WTC11 (cell line): ENCODE data around the gene LARP1B. TPM values are rescaled to one million over a fixed set of nuclear protein-coding genes. Genes with fewer than 3 reads are reported as not detected.

Experiments
- CREM ChIP-seq: sonication (generic); formaldehyde crosslinking; IDR thresholded peaks from 2 replicates; pipeline ENCODE4 v1.8.1; 2022; ENCODE audit warnings: mild to moderate bottlenecking, missing genetic modification reagents, moderate library complexity
- HMGA2 ChIP-seq: fragments of 250-450 bp; sonication (Bioruptor Pico); IDR thresholded peaks from 2 replicates; pipeline ENCODE4 v1.4.0; 2021; ENCODE audit warnings: mild to moderate bottlenecking, moderate library complexity
- MYBL2 ChIP-seq: sonication (generic); formaldehyde crosslinking; IDR thresholded peaks from 2 replicates; pipeline ENCODE4 v1.8.1; 2023; ENCODE audit warnings: mild to moderate bottlenecking, moderate library complexity, missing genetic modification reagents
- NFATC4 ChIP-seq: fragments of 250-450 bp; sonication (Bioruptor Pico); IDR thresholded peaks from 2 replicates; pipeline ENCODE4 v1.9.0; 2021; ENCODE audit warnings: mild to moderate bottlenecking
- NR2C2 ChIP-seq: sonication (generic); formaldehyde crosslinking; IDR thresholded peaks from 2 replicates; pipeline ENCODE4 v1.8.0; 2022; ENCODE audit warnings: mild to moderate bottlenecking, missing genetic modification reagents
- RELA ChIP-seq: sonication (generic); formaldehyde crosslinking; IDR thresholded peaks from 2 replicates; pipeline ENCODE4 v1.8.1; 2022; ENCODE audit warnings: missing genetic modification reagents, mild to moderate bottlenecking, borderline replicate concordance
- SOX15 ChIP-seq: fragments of 250-450 bp; sonication (Bioruptor Pico); IDR thresholded peaks from 2 replicates; pipeline ENCODE4 v1.9.0; 2021; ENCODE audit warnings: mild to moderate bottlenecking
- TEAD1 ChIP-seq: sonication (generic); formaldehyde crosslinking; IDR thresholded peaks from 2 replicates; pipeline ENCODE4 v1.8.0; 2022; ENCODE audit warnings: mild to moderate bottlenecking, missing genetic modification reagents
- ZNF416 ChIP-seq: fragments of 250-450 bp; sonication (Bioruptor Pico); IDR thresholded peaks from 2 replicates; pipeline ENCODE4 v1.9.0; 2021; ENCODE audit warnings: mild to moderate bottlenecking, inconsistent platforms
- ZNF423 ChIP-seq: fragments of 250-450 bp; sonication (Bioruptor Pico); IDR thresholded peaks from 2 replicates; pipeline ENCODE4 v2.1.2; 2022; ENCODE audit warnings: mild to moderate bottlenecking, moderate library complexity
- total RNA-seq: library from RNA; stranded (reverse); gene quantifications from 3 replicates; pipeline ENCODE4 v1.2.3, GENCODE V29; 2021
- TF ChIP-seq, protein P1 (sequence below): sonication (generic); formaldehyde crosslinking; IDR thresholded peaks from 2 replicates; pipeline ENCODE4 v1.8.1; 2023; ENCODE audit warnings: mild to moderate bottlenecking, moderate library complexity, missing genetic modification reagents
- TF ChIP-seq, protein P2 (sequence below): sonication (generic); formaldehyde crosslinking; IDR thresholded peaks from 2 replicates; pipeline ENCODE4 v1.8.0; 2023; ENCODE audit warnings: missing genetic modification reagents
- TF ChIP-seq, protein P3 (sequence below): sonication (generic); formaldehyde crosslinking; IDR thresholded peaks from 2 replicates; pipeline ENCODE4 v1.8.0; 2022; ENCODE audit warnings: mild to moderate bottlenecking, missing genetic modification reagents
- TF ChIP-seq, protein P4 (sequence below): sonication (generic); formaldehyde crosslinking; IDR thresholded peaks from 2 replicates; pipeline ENCODE4 v1.8.0; 2022; ENCODE audit warnings: mild to moderate bottlenecking, missing genetic modification reagents
- TF ChIP-seq, protein P5 (sequence below): sonication (generic); formaldehyde crosslinking; IDR thresholded peaks from 2 replicates; pipeline ENCODE4 v1.8.1; 2023; ENCODE audit warnings: mild to moderate bottlenecking, missing genetic modification reagents, moderate library complexity
- TF ChIP-seq, protein P6 (sequence below): sonication (generic); formaldehyde crosslinking; IDR thresholded peaks from 2 replicates; pipeline ENCODE4 v1.8.0; 2023; ENCODE audit warnings: missing genetic modification reagents, mild to moderate bottlenecking, borderline replicate concordance
- TF ChIP-seq, protein P7 (sequence below): fragments of 250-450 bp; sonication (Bioruptor Pico); IDR thresholded peaks from 2 replicates; pipeline ENCODE4 v1.8.0; 2021; ENCODE audit warnings: mild to moderate bottlenecking
- TF ChIP-seq, protein P8 (sequence below): sonication (generic); formaldehyde crosslinking; IDR thresholded peaks from 2 replicates; pipeline ENCODE4 v1.8.1; 2023; ENCODE audit warnings: mild to moderate bottlenecking, missing genetic modification reagents, borderline replicate concordance
- TF ChIP-seq, protein P9 (sequence below): sonication (generic); formaldehyde crosslinking; conservative IDR thresholded peaks from 2 replicates; pipeline ENCODE4 v1.8.1; 2022; ENCODE audit warnings: mild to moderate bottlenecking, missing genetic modification reagents

Gene LARP1B
- total RNA-seq, 1 experiment from 2014 or later, result 35.6 TPM

DNA sequence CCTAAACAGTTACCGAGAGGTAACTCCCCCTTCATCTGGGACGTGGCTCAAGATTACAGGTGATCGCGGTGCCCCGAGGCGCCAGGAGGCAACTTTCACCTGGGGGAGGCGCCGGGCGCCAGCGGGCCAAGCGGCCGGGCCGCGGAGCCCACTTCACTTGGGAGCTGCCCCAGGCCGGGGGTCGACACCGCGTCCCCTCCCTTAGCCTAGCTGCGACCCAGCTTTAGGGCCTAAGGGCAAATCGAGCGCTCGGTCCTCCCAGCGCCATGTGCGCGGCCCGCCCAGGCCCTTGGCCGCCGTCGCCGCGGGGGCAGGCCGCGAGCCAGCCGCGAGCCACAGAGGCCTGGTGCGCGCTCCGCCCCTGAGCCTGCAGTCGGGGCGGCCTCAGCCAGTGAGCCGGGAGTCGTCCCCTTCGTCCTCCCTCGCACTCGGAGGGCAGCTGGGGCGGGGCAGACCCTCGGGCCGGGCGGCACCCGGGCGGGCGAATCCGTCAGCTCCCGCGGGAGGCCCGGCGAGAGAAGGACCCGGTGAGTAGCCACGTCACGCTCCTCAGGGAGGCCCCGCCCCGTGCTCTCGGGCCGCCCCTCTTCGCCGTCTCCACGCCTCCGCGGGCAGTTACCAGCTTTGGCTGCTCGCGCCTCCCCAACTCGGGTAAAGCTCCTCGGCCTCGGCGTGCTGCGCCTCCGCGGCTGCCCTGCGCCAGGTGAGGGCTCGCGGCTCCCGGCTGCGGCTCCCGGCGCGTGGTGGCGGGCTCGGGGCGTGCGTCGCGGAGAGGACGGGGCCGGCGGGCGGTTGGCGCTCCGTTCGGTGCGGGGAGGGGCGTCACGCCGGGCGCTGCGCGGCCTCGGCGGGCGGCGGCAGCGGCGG, at the start of gene LARP1B (continued):
- TF ChIP-seq, protein P1, sequence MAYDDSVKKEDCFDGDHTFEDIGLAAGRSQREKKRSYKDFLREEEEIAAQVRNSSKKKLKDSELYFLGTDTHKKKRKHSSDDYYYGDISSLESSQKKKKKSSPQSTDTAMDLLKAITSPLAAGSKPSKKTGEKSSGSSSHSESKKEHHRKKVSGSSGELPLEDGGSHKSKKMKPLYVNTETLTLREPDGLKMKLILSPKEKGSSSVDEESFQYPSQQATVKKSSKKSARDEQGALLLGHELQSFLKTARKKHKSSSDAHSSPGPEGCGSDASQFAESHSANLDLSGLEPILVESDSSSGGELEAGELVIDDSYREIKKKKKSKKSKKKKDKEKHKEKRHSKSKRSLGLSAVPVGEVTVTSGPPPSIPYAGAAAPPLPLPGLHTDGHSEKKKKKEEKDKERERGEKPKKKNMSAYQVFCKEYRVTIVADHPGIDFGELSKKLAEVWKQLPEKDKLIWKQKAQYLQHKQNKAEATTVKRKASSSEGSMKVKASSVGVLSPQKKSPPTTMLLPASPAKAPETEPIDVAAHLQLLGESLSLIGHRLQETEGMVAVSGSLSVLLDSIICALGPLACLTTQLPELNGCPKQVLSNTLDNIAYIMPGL (CRISPR knock-in tag), result peak; percentile 14; the same call in 1 of the 2 replicates
- TF ChIP-seq NR2C2, result peak; percentile 27; the same call in 1 of the 2 replicates
- TF ChIP-seq, protein P2, sequence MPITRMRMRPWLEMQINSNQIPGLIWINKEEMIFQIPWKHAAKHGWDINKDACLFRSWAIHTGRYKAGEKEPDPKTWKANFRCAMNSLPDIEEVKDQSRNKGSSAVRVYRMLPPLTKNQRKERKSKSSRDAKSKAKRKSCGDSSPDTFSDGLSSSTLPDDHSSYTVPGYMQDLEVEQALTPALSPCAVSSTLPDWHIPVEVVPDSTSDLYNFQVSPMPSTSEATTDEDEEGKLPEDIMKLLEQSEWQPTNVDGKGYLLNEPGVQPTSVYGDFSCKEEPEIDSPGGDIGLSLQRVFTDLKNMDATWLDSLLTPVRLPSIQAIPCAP (CRISPR knock-in tag), result 0 out of 2 replicates have a peak, but pooled peaks have one; percentile 25
- TF ChIP-seq, protein P3, sequence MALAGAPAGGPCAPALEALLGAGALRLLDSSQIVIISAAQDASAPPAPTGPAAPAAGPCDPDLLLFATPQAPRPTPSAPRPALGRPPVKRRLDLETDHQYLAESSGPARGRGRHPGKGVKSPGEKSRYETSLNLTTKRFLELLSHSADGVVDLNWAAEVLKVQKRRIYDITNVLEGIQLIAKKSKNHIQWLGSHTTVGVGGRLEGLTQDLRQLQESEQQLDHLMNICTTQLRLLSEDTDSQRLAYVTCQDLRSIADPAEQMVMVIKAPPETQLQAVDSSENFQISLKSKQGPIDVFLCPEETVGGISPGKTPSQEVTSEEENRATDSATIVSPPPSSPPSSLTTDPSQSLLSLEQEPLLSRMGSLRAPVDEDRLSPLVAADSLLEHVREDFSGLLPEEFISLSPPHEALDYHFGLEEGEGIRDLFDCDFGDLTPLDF (CRISPR knock-in tag), result peak; percentile 27; the same call in 1 of the 2 replicates
- TF ChIP-seq MYBL2 (CRISPR knock-in tag), result peak; percentile 57; the same call in 1 of the 2 replicates
- TF ChIP-seq, protein P4, sequence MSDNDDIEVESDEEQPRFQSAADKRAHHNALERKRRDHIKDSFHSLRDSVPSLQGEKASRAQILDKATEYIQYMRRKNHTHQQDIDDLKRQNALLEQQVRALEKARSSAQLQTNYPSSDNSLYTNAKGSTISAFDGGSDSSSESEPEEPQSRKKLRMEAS (CRISPR knock-in tag), result peak; percentile 69; the same call in 1 of the 2 replicates
- TF ChIP-seq HMGA2 (CRISPR knock-in tag), result no peak
- TF ChIP-seq, protein P5, sequence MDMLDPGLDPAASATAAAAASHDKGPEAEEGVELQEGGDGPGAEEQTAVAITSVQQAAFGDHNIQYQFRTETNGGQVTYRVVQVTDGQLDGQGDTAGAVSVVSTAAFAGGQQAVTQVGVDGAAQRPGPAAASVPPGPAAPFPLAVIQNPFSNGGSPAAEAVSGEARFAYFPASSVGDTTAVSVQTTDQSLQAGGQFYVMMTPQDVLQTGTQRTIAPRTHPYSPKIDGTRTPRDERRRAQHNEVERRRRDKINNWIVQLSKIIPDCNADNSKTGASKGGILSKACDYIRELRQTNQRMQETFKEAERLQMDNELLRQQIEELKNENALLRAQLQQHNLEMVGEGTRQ (CRISPR knock-in tag), result peak; percentile 50
- TF ChIP-seq, protein P6, sequence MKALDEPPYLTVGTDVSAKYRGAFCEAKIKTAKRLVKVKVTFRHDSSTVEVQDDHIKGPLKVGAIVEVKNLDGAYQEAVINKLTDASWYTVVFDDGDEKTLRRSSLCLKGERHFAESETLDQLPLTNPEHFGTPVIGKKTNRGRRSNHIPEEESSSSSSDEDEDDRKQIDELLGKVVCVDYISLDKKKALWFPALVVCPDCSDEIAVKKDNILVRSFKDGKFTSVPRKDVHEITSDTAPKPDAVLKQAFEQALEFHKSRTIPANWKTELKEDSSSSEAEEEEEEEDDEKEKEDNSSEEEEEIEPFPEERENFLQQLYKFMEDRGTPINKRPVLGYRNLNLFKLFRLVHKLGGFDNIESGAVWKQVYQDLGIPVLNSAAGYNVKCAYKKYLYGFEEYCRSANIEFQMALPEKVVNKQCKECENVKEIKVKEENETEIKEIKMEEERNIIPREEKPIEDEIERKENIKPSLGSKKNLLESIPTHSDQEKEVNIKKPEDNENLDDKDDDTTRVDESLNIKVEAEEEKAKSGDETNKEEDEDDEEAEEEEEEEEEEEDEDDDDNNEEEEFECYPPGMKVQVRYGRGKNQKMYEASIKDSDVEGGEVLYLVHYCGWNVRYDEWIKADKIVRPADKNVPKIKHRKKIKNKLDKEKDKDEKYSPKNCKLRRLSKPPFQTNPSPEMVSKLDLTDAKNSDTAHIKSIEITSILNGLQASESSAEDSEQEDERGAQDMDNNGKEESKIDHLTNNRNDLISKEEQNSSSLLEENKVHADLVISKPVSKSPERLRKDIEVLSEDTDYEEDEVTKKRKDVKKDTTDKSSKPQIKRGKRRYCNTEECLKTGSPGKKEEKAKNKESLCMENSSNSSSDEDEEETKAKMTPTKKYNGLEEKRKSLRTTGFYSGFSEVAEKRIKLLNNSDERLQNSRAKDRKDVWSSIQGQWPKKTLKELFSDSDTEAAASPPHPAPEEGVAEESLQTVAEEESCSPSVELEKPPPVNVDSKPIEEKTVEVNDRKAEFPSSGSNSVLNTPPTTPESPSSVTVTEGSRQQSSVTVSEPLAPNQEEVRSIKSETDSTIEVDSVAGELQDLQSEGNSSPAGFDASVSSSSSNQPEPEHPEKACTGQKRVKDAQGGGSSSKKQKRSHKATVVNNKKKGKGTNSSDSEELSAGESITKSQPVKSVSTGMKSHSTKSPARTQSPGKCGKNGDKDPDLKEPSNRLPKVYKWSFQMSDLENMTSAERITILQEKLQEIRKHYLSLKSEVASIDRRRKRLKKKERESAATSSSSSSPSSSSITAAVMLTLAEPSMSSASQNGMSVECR (CRISPR knock-in tag), result peak; percentile 13; the same call in 1 of the 2 replicates
- peak; percentile 52; the same call in 1 of the 2 replicates for TF ChIP-seq ZNF423 (CRISPR knock-in tag)
- TF ChIP-seq SOX15, result no peak
- no peak for TF ChIP-seq NFATC4 (CRISPR knock-in tag)
- peak; percentile 83; the same call in 1 of the 2 replicates for TF ChIP-seq ZNF416 (CRISPR knock-in tag)
- TF ChIP-seq, protein P7, sequence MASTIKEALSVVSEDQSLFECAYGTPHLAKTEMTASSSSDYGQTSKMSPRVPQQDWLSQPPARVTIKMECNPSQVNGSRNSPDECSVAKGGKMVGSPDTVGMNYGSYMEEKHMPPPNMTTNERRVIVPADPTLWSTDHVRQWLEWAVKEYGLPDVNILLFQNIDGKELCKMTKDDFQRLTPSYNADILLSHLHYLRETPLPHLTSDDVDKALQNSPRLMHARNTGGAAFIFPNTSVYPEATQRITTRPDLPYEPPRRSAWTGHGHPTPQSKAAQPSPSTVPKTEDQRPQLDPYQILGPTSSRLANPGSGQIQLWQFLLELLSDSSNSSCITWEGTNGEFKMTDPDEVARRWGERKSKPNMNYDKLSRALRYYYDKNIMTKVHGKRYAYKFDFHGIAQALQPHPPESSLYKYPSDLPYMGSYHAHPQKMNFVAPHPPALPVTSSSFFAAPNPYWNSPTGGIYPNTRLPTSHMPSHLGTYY, result peak; percentile 30; the same call in 1 of the 2 replicates
- TF ChIP-seq, protein P8, sequence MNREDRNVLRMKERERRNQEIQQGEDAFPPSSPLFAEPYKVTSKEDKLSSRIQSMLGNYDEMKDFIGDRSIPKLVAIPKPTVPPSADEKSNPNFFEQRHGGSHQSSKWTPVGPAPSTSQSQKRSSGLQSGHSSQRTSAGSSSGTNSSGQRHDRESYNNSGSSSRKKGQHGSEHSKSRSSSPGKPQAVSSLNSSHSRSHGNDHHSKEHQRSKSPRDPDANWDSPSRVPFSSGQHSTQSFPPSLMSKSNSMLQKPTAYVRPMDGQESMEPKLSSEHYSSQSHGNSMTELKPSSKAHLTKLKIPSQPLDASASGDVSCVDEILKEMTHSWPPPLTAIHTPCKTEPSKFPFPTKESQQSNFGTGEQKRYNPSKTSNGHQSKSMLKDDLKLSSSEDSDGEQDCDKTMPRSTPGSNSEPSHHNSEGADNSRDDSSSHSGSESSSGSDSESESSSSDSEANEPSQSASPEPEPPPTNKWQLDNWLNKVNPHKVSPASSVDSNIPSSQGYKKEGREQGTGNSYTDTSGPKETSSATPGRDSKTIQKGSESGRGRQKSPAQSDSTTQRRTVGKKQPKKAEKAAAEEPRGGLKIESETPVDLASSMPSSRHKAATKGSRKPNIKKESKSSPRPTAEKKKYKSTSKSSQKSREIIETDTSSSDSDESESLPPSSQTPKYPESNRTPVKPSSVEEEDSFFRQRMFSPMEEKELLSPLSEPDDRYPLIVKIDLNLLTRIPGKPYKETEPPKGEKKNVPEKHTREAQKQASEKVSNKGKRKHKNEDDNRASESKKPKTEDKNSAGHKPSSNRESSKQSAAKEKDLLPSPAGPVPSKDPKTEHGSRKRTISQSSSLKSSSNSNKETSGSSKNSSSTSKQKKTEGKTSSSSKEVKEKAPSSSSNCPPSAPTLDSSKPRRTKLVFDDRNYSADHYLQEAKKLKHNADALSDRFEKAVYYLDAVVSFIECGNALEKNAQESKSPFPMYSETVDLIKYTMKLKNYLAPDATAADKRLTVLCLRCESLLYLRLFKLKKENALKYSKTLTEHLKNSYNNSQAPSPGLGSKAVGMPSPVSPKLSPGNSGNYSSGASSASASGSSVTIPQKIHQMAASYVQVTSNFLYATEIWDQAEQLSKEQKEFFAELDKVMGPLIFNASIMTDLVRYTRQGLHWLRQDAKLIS (CRISPR knock-in tag), result 0 out of 2 replicates have a peak, but pooled peaks have one; percentile 62
- peak; percentile 38 for TF ChIP-seq TEAD1 (CRISPR knock-in tag)
- TF ChIP-seq RELA (CRISPR knock-in tag), result peak; percentile 37; the same call in 1 of the 2 replicates
- TF ChIP-seq, protein P9, sequence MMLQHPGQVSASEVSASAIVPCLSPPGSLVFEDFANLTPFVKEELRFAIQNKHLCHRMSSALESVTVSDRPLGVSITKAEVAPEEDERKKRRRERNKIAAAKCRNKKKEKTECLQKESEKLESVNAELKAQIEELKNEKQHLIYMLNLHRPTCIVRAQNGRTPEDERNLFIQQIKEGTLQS (CRISPR knock-in tag), result no peak
- TF ChIP-seq CREM (CRISPR knock-in tag), result peak; percentile 81; the same call in 1 of the 2 replicates
